BLaER1 (cell line): ENCODE measurements around the gene LAYN.

Source experiments
- H3K27ac ChIP-seq: shearing (Covaris generic); formaldehyde crosslinking; 2 replicates; pipeline ENCODE4 v1.8.1; 2022
- H3K27me3 ChIP-seq: shearing (Covaris generic); formaldehyde crosslinking; 2 replicates; pipeline ENCODE4 v1.8.1; 2022
- H3K36me3 ChIP-seq: shearing (Covaris generic); formaldehyde crosslinking; 2 replicates; pipeline ENCODE4 v1.8.1; 2022
- H3K4me1 ChIP-seq: shearing (Covaris generic); formaldehyde crosslinking; 2 replicates; pipeline ENCODE4 v1.8.1; 2022
- H3K4me2 ChIP-seq: shearing (Covaris generic); formaldehyde crosslinking; 2 replicates; pipeline ENCODE4 v1.8.1; 2022
- H3K4me3 ChIP-seq: shearing (Covaris generic); formaldehyde crosslinking; 2 replicates; pipeline ENCODE4 v1.8.1; 2022
- H3K9ac ChIP-seq: shearing (Covaris generic); formaldehyde crosslinking; 2 replicates; pipeline ENCODE4 v1.8.1; 2022
- H3K9me3 ChIP-seq: shearing (Covaris generic); formaldehyde crosslinking; 2 replicates; pipeline ENCODE4 v1.8.1; 2022
- H4K20me1 ChIP-seq: shearing (Covaris generic); formaldehyde crosslinking; 2 replicates; pipeline ENCODE4 v1.8.1; 2022
- Cebpa-rat ChIP-seq: shearing (Covaris generic); IDR thresholded peaks from 2 replicates; pipeline ENCODE4 v1.8.1; 2022

LAYN gene

DNA sequence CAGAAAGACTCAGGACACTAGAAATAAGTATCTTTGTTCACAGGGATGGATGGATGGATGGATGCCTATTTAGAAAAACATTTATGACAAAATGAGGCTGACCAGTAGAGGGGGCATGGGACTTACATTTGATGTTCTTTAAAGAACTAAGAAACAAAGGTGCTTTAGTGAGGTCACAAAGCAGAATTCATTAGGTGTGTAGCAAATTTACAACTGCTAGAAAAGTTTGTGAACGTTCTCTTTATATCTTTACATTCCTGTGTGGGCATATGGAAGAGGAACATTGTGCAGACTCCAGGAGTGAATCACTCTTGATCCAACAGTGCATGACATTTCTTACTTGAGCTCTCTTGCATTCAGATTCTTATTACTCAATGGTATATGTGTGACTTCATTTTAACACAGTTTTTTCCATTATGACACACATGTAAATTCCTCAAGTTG lies 45.9 kb downstream of the LAYN start:
- H4K20me1 ChIP-seq, result no peaks in the 10 kb centered on the region
- H3K27ac ChIP-seq, result no peak overlapping the region
- H3K4me1 ChIP-seq, result peaks cover 30% of the 10 kb centered on the region
- H3K4me3 ChIP-seq, result no peak overlapping the region
- no peaks in the 10 kb centered on the region for H3K27me3 ChIP-seq
- no peak overlapping the region for H3K4me2 ChIP-seq
- TF ChIP-seq Cebpa-rat, result no peak
- no peaks in the 10 kb centered on the region for H3K36me3 ChIP-seq
- H3K9ac ChIP-seq, result no peak overlapping the region
- no peaks in the 10 kb centered on the region for H3K9me3 ChIP-seq

GRCh38 chr11:111589114-111589513 lies 48.6 kb downstream of the LAYN start:
- TF ChIP-seq Cebpa-rat, result no peak
- peaks cover 13% of the 10 kb centered on the region for H3K4me1 ChIP-seq
- no peaks in the 10 kb centered on the region for H3K36me3 ChIP-seq
- H3K4me2 ChIP-seq, result no peak overlapping the region
- no peak overlapping the region for H3K27ac ChIP-seq
- no peak overlapping the region for H3K9ac ChIP-seq
- no peak overlapping the region for H3K4me3 ChIP-seq
- H3K27me3 ChIP-seq, result no peaks in the 10 kb centered on the region
- no peaks in the 10 kb centered on the region for H3K9me3 ChIP-seq
- H4K20me1 ChIP-seq, result no peaks in the 10 kb centered on the region

GRCh38 chr11:111589886-111590499 lies 49.5 kb downstream of the LAYN start:
- peaks cover 12% of the 10 kb centered on the region for H3K4me1 ChIP-seq
- no peak overlapping the region for H3K9ac ChIP-seq
- no peaks in the 10 kb centered on the region for H3K36me3 ChIP-seq
- no peak overlapping the region for H3K27ac ChIP-seq
- no peaks in the 10 kb centered on the region for H3K9me3 ChIP-seq
- no peak for TF ChIP-seq Cebpa-rat
- H3K4me2 ChIP-seq, result no peak overlapping the region
- H3K4me3 ChIP-seq, result no peak overlapping the region
- H3K27me3 ChIP-seq, result no peaks in the 10 kb centered on the region
- no peaks in the 10 kb centered on the region for H4K20me1 ChIP-seq

DNA sequence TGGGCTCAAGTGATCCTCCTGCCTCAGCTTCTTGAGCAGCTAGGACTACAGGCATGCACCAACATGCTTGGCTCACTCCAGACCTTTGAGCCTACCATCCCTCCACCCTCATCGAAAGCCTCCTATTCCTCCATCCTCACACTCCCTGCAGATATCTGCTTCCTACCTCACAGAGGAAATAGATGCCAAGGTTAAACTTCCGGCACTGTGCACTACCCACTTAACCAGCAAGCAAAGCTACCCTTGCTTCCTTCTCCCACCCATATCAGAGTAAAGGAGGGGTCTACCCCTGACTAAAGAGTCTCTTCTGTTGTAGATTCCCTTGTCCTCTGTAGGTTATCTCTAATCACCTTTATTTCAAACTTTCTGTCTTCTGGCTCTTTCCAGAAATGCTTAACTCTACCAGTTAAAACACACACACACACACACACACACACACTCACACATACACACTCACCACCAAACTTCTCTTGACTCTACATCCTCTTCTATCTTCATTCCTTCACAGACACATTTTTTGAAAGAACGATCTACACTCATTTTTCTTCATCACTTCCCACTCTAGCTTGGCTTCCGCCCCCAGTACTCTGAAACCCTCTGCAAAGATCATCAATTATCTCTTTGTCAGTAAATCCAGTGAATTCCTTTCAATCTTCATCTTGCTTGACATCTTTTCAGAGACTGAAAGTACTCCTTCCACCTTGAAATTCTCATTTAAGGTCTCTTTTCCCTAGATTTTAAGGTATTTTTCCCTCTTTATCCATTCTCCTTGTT lies 50.9 kb downstream of the LAYN start:
- no peak overlapping the region for H3K4me2 ChIP-seq
- no peak overlapping the region for H3K9ac ChIP-seq

GRCh38 chr11:111592491-111592890 lies 52.0 kb downstream of the LAYN start:
- Histone ChIP-seq H3K4me1 (no peaks in the 10 kb centered on the region), H3K9me3 (no peaks in the 10 kb centered on the region), H3K27me3 (no peaks in the 10 kb centered on the region), H3K4me2 (no peak overlapping the region), H3K4me3 (no peak overlapping the region), H3K36me3 (no peaks in the 10 kb centered on the region), H4K20me1 (no peaks in the 10 kb centered on the region), H3K9ac (no peak overlapping the region), H3K27ac (no peak overlapping the region)
- TF ChIP-seq Cebpa-rat, result no peak

More for the DNA sequence above, 50.9 kb downstream of the LAYN start:
- no peak overlapping the region for H3K4me3 ChIP-seq
- no peak for TF ChIP-seq Cebpa-rat
- no peaks in the 10 kb centered on the region for H3K27me3 ChIP-seq
- no peaks in the 10 kb centered on the region for H3K36me3 ChIP-seq
- H3K27ac ChIP-seq, result no peak overlapping the region
- no peaks in the 10 kb centered on the region for H4K20me1 ChIP-seq
- H3K9me3 ChIP-seq, result no peaks in the 10 kb centered on the region
- no peaks in the 10 kb centered on the region for H3K4me1 ChIP-seq

DNA sequence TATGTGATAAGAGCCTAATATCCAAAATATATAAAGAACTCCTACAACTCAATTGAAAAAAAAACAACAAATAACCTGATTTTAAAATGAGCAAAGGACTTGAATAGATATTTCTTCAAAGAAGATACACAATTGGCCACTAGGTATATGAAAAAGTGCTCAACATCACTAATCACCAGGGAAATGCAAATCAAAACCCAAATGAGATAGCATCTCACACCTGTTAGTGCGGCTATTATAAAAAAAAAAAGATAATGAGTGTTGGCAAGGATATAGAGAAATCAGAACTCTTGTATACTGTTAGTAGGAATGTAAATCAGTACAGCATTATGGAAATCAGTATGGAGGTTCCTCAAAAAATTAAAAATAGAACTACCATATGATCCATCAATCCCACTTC lies 55.8 kb downstream of the LAYN start:
- H3K9me3 ChIP-seq, result no peaks in the 10 kb centered on the region
- no peaks in the 10 kb centered on the region for H4K20me1 ChIP-seq
- peaks cover 4% of the 10 kb centered on the region for H3K4me1 ChIP-seq
- H3K27me3 ChIP-seq, result no peaks in the 10 kb centered on the region
- no peak for TF ChIP-seq Cebpa-rat
- no peak overlapping the region for H3K27ac ChIP-seq
- no peaks in the 10 kb centered on the region for H3K36me3 ChIP-seq
- no peak overlapping the region for H3K4me2 ChIP-seq
- no peak overlapping the region for H3K4me3 ChIP-seq
- H3K9ac ChIP-seq, result no peak overlapping the region

DNA sequence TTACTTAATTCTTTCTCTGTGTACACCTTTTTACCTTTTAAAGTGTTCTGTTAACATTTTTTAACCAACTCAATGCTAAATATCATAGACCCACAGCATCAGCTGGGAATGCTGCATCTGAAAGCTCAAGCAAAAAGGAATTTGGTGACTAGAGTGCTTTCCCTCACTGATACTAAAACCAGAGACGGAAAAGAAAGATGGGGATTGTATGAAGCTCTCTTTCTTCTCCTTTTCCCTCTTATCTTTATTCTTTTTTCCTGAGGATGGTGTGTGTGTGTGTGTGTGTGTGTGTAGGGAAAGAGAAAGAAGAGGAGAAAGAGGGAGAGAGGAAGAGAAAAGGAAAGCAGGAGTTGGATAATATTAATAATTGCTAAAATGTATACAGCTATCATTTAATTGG lies 57.6 kb downstream of the LAYN start:
- Histone ChIP-seq H3K9me3 (no peaks in the 10 kb centered on the region), H3K27me3 (no peaks in the 10 kb centered on the region), H3K4me1 (peaks cover 9% of the 10 kb centered on the region), H4K20me1 (peaks cover 2% of the 10 kb centered on the region), H3K9ac (no peak overlapping the region), H3K4me2 (no peak overlapping the region), H3K4me3 (no peak overlapping the region), H3K27ac (no peak overlapping the region), H3K36me3 (no peaks in the 10 kb centered on the region)
- no peak for TF ChIP-seq Cebpa-rat

DNA sequence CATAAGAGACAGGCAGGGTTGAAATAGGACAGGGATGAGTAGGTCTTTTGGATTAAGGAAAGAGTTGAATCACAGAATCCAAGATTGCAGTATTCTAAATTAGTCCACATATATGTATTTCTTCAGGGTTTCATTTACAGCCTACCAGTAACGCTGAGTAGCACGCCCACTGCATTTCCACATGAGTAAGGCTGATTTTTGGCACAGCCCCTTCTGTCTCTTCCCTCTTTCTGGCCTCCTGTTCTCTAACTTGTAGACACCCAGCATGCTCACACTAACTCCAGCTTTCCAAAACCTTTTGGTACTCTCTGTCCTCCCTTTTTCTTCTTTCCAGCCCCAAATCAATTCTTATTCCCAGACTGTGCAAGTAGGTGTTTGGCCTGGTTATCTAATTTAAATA lies 58.0 kb downstream of the LAYN start:
- Histone ChIP-seq H3K4me1 (peaks cover 12% of the 10 kb centered on the region), H4K20me1 (peaks cover 6% of the 10 kb centered on the region)
- no peak for TF ChIP-seq Cebpa-rat

DNA sequence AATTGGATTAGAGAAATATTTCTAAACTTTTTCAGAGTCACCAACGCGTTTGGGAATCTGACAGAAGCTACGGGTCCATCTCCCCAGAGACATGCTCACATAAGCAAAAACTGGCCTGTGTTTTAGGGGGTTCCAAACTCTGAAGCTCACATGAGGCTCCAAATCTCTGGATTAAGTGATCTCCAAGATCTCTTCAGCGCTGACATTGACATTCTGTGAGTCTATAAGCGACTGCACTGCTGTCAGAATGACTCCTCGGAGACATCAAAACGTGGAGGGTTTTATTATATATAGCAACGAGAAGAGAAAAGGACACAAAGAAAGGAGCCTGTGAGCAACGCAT lies 61.1 kb downstream of the LAYN start:
- Histone ChIP-seq H4K20me1 (peaks cover 34% of the 10 kb centered on the region), H3K36me3 (no peaks in the 10 kb centered on the region), H3K4me2 (peak overlapping the region; percentile 87), H3K4me3 (peak overlapping the region; percentile 92), H3K9me3 (no peaks in the 10 kb centered on the region), H3K4me1 (peaks cover 25% of the 10 kb centered on the region), H3K27me3 (no peaks in the 10 kb centered on the region), H3K9ac (peak overlapping the region; percentile 75), H3K27ac (peak overlapping the region; percentile 68; the same call in 1 of the 2 replicates)
- no peak for TF ChIP-seq Cebpa-rat

More for the DNA sequence above, 58.0 kb downstream of the LAYN start:
- no peak overlapping the region for H3K9ac ChIP-seq
- H3K4me3 ChIP-seq, result no peak overlapping the region
- H3K27ac ChIP-seq, result no peak overlapping the region
- H3K27me3 ChIP-seq, result no peaks in the 10 kb centered on the region
- H3K36me3 ChIP-seq, result no peaks in the 10 kb centered on the region
- no peaks in the 10 kb centered on the region for H3K9me3 ChIP-seq
- no peak overlapping the region for H3K4me2 ChIP-seq
